Endometrial microvascular endothelial cells (primary cell): ENCODE measurements around the gene GNAS. TPM values are rescaled to one million over a fixed set of nuclear protein-coding genes. Genes with fewer than 3 reads are reported as not detected.
"Not testable (repeated sequence)": the region's sequence is repeated elsewhere in the genome, so short reads cannot be mapped to it uniquely, and the experiment has no call there.

Experiments used
- in situ Hi-C: cut with HindIII; loops from 2 replicates; pipeline ENCODE4 v1.10.0; 2017; ENCODE audit warnings: low sequenced_read_pairs, low pct_unique_long_range_greater_than_20kb; ENCODE audit errors: inconsistent ontology term
- total RNA-seq: library from RNA; depleted of rRNA; stranded (reverse); fragments of >200 nt; gene quantifications from one replicate; pipeline ENCODE4 v1.2.3, GENCODE V29; 2015; ENCODE audit errors: inconsistent ontology term

GNAS gene
- total RNA-seq = 536 TPM

DNA sequence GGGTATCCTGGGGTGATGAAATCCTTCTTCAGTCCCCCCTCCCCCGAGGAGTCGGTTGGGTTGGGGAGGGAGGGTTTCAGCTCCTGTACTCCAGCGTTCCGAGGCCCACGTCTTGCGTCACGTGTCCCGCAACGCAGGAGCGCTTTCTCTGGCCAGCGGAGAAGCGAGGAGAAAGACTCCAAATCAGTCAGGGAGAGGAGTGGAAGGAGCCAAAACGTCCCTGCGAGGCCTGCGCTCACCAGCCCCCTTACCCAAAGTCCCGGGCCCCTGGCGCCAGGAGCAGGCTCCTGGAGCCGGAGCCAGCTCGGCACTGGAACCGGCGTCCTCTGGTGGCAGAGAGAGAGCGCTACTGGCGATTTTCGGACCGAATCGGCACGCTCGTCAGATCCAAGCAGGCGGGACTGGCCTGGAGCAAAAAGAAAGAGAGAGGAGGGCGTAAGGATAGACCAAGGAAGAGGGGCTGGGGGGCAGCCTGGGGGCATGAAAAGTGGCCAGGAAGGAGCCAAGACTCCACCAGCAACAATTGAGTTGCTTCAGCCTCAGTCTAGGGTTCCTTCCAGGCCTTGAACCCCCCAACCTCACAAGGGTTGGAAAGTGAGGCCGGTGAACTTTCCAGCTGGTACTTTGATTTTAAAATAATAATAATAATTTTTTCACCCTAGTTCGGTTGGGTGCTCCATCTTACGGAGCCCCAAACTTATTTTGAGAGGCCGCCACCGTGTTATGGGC, at the start of gene GNAS:
GNAS (plus strand) TSS at position 174 of the 729 bp plus-strand sequence.
- in situ Hi-C loops = loop anchor here (25.0 kb wide), 2 partner anchors 160 to 190 kb away; partner anchors contain the start of genes CTSZ, STX16 and TUBB1

DNA sequence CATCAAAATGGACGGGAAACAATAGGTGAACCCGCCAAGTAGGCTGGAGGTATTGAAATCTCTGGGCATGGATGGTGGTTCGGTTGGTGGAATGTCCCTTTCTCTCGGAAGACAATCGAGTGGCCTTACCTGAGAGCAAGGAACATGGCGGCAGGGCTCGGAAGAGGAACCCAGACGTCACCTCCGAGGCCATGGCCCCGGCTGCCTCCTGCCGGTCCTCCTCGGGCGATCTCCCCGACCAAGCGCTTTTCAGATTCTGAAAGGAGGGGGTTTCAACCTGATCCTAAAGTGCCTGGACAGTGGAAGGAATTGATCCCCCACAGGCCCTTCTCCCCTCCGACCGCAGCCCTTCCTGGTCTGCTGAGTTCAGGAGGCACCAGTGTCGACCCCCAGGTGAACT, 49.0 kb upstream of the GNAS start:
- in situ Hi-C loops = no loop called here

DNA sequence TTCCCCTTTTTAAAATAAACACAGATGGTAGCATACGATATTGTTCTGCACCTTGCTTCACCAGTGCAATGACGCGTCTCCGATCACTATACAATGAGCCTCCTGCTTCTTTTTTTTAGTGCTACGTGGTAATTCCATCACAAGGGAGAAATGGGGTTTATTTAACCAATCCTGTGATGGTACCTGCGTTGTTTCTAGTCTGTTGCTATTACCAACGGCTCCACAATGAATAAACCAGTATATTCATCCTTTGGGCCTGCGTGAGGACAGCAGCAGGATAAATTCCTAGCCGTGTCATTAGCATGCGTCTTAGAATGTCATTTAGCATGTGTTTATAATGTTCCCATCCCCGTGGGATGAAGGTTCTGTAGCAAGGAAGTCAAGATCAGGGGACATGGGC, 44.7 kb upstream of the GNAS start:
- in situ Hi-C loops = no loop called here

DNA sequence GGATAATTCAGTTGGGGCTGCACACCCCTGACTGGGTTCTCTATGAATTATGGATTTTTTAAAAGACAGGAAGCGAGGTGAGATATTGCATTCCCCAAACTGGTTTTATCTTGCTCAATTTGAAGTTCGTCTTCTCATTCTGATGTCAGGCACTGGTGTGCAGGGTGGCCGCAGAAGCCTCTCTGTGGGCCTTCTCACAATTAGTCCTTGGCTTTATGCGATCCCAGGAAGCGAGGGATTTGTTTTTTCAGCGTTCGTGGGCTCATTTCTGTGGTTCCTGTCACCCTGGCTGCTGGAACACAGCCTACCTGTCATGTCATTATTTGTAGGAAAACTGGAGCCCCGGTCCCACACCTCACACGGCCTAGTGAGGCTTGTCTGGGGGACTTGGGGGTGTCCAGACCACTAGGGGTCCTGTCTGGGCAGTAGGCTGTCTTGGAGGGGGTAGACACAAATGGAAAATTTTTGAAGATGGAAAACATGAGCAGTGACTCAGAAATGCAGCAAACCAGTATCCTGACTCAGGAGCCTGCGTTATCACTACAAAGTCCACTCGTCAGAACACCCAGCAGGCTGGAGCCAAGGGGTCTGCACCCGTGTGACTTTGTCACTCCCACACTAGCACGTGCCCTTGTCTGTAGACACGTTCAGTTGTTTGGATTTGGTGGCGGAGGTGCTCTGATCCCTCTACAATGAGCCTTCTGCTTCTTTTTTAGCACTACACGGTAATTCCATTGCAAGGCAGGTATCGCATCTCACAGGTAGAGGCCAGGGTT, 44.1 kb upstream of the GNAS start:
- in situ Hi-C loops = no loop called here

DNA sequence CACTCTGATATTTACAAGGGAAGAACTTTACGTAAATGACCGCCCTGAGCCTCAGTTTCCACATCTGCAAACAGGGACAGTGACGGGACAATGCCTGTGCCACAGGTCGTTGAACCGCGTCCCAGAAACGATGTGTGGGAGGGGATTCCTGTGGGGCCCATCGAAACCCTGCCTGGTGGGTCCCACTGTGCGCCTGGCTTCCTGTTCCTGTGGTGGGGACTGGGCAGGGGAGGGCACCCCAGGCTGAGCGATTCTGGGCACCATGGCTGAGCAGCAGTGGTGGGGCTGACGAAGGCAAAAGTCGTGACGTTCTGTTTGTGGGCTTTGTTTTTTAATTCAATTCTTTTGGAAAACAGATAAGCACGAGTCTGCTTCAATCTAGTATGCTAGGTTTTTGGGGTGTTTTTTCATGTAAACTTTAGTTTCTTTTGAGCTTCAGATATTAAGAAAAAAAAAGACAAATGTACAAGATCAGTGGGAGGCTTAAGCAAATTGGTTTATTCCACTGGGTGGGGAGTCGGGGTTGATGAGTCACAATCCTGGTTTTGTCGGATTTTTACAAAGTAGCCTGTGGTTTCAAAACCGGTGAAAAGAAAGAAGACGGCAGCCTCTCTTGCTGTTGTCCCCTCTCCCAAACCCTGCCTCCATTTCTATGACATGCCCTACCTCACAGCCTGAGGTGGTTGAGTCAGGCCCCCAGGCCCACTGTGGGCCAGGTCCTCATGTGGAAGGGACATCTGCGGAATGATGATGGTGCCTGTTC, 42.2 kb upstream of the GNAS start:
- in situ Hi-C loops = no loop called here

DNA sequence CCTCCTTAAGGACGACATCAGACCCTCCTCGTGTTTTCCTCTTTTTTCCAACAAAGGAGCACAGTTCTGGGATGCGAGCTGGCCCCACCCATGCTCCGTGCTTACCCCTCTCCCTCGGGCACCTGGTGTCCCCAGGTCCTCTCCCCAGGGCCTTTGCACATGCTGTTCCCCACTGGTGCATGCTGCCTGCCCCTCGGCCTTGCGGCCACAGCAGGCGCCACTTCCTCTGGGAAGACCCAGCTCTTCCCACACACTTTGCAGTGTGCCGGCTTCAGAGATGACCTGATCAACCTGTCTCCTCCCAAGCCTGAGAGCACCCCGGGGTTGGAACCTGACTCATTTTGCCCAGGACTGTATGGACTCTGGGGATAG, 41.7 kb upstream of the GNAS start:
- in situ Hi-C loops = no loop called here

DNA sequence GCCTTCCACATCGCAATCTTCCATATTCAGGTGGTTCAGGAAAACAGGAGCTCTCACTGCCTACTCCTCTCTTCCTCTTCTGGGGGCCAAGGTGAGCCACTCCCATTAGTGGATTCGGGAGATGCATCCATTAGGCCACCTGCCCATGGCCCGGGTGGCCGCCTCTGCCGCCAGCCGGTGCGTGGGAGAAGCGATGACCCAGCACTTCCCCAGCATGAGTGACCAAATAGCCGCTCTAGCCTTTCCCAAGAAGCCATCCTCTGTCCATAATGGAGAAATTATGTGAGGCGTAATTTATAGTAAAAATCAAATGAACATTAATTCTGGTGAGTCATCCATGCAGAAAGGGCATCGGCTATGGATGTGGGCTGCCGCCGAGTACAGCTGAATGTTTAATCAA, 41.2 kb upstream of the GNAS start:
- in situ Hi-C loops = no loop called here

DNA sequence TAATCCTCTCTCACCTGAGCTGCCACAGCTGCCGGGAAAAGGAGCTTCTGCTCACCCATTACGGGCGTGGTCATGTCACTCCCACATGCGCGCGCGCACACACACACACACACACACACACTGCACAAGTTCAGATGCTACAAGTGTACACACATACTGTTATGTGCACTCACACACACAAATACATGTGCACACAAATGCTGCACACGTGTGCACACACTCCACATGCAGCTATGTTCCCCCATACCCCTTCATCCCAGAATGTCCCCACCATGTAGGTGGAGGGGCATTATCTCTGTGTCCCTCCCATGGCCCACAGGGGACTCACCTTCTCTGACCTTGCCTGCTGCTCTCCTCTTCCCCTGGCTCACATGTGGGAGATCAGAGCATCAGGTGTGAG, 39.1 kb upstream of the GNAS start:
- in situ Hi-C loops = no loop called here

DNA sequence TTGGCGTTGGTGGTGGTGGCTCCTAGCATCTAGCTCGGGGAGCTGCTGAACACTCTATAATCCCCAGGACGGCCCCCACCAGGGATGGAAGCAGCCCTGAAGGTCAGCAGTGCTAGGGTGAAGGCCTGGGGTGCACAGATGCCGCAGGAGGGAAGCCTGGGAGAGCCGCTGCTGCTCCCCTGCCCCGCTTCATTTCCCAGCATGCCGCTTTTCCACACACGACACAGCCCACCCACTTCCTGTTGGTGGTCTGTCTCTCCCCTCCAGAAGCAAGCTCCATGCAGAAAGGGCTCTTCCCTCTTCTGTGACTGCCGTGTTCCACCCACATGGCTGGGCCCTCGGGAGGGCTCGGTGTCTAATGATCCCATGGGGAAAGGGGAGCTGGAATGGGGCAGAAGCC, 37.1 kb upstream of the GNAS start:
- in situ Hi-C loops = no loop called here

DNA sequence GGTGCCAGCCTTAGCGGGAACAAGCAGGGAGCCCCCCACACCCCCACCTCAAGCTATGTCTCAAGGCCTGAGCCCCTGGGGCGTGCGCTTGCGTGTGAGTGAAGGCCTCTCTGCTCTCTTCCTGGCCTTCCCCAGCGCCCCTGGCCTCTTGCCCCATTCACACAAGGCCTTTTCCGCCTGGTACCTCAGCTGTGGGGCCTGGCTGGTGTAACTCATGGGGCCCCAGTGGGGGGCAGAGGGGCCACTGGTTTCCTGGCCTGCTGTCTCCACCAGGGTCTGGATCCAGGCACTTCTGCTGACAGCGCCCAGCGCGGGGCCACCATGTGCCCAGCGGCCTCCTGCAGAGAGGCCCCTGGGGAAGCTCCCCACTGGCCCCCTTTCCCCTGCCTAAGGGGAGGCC, 36.5 kb upstream of the GNAS start:
- in situ Hi-C loops = no loop called here

DNA sequence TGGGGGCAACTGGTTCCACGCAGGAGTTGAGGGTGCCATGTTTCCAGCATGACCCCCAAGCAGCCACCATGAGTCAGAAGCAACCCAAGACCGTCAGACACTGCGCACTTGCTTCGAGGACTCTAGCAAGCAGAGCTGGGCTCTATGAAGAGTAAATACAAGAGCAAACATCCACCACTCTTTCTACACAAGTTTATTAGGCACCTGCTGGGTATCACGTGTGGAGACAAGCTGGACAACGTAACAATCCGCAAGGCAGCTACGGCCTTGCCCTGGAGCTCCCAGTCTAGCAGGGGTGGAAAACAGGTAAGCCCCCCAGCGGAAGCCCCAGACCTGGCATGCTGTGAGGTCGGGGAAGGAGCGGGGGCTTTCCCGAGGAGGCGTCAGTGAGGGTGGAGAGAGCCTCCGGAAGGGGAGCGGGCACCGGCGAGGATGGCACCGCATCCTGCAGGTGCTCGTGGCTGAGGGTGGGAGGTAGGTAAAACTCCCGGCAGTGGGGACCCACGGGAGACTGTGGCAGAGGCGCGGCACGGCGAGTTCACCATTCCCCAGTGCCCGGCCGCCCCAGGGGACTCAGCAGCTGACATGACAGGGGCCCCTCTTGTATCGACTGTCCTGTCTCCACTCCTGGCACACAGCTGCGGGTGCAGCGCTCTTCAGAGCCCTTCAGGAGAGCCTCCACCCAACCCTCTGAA, 35.4 kb upstream of the GNAS start:
- in situ Hi-C loops = no loop called here

DNA sequence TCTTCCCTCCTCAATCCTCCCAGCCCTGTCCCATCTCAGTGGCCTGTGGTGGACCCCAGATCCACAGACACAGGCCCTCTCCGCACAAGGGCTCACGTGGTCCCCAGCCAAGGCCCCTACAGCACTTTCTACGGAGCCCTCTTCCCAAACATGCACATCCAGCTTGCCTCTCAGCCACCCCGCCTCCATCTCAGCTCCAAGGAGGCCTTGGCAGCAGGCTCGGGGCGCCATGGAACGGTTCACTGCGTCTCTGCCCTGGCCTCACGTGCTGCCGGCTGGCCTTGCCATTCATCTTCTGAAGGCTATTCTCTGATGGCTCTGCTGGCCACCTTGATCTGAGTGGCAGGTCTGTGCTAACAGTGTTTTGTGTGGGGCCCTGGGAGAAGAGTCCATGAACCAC, 34.8 kb upstream of the GNAS start:
- in situ Hi-C loops = no loop called here

DNA sequence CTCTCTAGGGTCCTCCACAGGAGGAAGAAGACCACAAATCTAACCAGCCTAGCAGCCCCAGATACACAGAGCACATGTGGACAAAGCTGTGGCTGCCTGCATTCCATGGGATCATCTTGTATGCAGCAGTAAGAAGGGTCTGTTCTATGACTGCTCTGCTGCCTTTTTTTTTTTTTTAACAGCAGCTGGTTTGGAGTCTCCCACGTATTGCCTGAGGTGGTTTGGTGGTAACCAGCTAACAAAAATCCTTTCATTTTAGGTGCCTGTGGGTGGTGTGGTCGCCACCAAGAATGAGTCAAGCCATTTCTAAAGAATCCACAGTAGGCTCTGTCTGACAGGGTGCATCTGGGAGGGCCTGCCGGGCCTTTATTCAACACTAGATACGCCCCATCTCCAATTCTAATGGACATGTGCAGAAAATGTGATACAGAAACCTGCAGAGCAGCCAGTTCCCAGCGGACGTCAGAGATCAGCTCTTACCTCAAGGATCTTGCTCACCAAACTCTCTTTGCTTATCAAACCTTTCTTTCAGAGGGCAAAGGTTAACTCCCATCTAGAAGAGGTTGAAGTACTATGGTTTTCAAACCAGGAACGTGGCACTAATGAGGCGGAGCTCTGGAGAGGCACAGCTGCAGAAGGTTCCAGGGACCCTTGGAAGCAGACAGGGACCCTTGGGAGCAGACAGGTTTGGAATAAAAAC, 33.8 kb upstream of the GNAS start:
- in situ Hi-C loops = no loop called here

DNA sequence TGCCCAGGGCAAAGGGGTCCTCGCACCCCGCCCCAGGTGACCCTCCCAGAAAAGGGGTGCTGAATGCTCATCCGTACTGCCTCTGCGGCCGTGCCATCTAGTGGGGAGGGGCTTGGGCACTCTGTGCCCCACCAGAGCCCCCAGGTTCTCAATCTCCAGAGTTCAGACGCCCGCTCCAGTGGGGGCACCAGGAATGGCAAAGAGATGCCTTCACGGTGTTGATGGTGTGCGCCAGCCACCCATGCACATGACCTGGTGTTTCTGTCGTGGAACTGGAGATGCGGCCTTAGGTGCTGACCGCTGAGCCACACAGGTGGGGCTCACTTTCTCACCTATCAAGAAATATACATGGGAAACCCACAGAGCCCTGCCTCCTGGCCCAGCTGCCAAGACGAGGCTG, 32.6 kb upstream of the GNAS start:
- in situ Hi-C loops = no loop called here

DNA sequence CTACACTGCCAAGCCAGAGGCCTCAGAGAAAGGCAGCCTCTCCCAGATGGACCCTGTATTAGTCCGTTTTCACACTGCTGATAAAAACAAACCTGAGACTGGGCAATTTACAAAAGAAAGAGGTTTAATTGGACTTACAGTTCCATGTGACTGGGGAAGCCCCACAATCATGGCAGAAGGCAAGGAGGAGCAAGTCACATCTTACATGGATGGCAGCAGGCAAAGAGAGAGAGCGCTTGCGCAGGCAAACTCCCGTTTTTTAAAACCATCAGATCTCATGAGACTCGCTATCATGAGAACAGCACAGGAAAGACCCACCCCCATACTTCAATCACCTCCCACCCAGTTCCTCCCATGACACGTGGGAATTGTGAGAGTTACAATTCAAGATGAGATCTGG, 32.0 kb upstream of the GNAS start:
- in situ Hi-C loops = not testable (repeated sequence)

DNA sequence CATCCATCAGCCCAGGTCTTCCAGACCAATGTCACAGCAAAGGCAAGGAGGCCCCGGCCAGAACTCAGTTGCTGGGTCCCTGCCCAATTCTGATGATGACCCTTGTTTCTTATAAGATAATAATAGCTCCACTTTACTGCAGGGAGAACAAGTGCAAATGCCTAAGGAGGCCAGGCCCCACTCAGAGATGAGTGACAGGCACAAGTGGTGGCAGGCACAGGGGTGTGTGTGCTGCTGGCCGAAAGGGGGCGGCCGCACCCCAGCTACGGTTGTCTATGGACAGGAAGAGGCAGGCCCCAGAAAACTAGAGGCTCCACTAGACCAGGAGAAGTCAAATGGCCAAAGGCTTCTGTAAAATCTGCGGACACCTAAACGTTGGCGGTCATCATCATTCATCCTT, 30.4 kb upstream of the GNAS start:
- in situ Hi-C loops = no loop called here

DNA sequence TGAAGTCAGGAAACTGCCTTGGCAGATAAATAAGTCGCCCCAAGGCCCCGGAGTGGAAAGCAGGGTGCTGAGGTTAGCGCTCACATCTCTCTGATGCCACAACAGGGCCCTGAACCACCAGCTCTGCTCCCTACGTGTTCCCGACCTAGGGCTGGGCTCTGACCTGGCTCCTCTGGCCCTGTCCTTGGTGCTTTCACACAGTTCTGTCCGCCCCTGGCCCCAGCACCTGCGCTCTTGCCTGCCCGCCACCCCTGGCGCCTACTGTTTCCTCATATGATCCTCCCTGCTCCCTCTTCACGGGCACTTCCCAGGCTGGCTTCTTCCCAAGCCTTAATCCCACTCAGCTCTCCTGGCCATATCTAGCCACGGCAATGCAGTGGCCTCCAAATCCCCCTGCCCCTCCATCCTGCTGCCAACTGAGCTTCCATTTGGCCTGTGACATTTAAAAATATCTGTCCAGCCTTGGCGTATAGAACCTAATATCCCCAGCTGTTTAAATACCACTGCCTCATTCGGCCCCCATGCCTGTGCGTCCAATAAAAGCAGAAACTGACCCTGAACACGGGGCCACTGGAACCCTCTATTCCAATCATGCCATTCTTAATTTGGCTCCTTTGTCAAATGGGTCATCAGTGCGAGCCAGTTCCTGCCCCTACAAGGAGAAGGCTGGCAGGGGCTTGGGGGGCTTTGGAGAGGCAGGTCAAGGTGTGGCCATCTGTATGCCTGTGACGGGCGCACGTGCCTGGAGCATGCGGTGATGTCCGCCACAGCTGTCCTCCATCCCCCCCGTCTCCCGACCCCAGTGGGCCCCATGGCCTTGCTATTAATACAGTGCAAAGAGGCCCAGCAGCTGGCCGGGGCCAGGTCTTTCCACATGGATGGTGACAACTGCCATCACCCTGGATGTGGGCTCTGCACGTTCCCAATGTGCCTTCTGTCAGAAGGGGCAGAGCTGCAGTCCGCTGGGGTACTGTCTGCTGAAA, 29.5 kb upstream of the GNAS start:
- in situ Hi-C loops = no loop called here

DNA sequence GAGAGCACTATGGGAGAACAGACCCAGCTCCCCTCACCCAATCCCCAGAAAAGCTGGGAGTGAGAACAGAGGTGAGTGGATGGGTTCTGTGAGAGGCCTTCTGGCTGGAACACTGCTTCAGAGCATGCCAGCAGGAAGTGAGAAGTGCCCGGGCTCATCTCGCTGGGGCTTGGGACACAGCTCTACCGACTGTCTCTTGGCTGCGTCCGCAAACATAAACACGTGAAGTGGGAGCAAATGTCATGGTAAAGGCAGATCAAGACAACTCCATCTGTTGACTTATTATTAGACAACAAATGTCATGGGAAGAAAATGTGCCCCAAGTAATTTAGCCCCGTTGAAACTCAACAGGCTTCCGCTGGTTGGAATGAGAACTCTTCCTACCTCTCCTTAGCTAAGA, 27.7 kb upstream of the GNAS start:
- in situ Hi-C loops = no loop called here
